COLO668 (cell line): ENCODE measurements around the gene FBXL14.
A peak's percentile ranks its signal among the peaks of the same experiment; 100 is the strongest.
"Not testable (repeated sequence)": the region's sequence is repeated elsewhere in the genome, so short reads cannot be mapped to it uniquely, and the experiment has no call there.

Experiments used
- DNase-seq: peaks from one replicate; lab custom pipeline; 2025; ENCODE audit not compliant: unreplicated experiment; lab: John Stamatoyannopoulos, UW

FBXL14 gene

DNA sequence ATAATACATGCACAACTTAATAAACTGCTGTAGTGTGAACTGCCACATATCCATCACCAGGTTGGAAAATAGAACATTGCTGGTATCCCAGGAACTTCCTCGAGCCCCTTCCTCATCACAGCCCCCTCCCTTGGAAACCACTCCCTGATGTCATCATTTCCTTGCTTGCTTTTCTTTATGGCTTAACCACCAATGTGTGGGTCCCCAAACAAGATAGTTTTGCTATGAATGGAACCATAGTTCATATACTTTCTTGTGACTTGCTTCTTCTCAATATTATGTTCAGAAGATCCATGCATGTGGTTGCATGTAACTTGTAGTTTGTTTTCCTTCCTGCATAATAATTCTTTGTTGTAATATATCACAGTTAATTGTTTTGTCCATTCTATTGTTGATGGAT, 25.7 kb upstream of the FBXL14 start:
- DNase-seq, result no peak

DNA sequence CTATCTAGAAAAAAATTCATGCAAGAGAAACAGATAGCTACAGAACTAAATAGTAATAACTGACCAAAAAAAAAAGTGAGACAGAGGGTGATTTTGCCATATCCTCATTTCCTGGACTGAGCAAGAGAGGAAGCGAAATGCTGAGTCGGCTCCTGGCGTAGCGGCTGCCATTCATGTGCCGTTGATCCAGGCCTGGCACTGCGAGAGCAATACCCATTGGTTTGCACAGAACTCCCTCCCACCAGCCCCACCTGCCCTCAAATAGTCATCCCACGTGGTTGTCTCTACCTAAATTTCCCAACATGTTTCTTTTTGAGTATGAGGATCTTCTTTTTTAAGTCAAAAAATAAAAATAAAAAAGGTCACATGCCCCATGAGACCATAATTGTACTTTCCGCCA, 25.2 kb upstream of the FBXL14 start:
- DNase-seq, result no peak

DNA sequence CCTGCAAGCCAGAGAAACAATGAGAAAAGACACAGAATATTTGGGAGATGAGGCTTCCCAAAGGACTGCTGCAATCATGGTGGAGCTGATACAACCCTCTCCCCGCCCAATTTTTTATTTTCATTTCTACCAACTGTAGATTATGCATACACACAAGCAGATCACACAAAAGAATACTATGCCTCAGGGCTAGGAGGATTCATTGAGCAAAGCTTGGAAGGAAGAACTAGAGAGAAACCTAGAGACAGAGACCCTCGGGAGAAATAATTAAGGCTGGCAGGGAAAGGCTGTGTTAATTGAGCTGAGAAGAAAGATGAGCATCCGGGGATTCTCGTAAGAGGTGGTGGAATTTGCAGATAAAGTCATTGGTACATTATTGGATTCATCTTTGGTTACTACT, 24.8 kb upstream of the FBXL14 start:
- no peak for DNase-seq

- DNase-seq, result no peak
Observed at GRCh38 chr12:1618489-1618888, 24.1 kb upstream of the FBXL14 start.

- no peak for DNase-seq
Observed at GRCh38 chr12:1616233-1617066, 22.1 kb upstream of the FBXL14 start.

DNA sequence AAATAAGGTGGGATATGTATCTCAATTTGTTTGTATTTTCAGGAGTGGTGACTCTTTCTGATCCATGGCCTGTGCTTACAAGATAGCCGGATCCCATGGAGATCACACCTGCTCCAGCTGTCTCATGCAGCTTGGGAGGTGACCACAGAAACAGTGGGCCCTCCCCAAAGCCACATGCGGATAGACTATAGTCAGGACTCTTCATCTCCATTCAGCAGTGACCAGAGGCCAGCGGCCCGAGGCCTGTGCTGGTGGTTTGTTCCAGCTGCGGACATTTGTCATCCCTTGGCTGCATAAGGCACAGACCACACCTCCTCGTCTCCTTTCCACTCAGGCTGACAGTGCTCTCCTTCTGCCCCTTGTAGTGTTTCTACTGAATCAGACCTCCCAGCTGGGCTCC, 20.0 kb upstream of the FBXL14 start:
- no peak for DNase-seq

- no peak for DNase-seq
Observed at GRCh38 chr12:1613860-1614259, 19.5 kb upstream of the FBXL14 start.

DNA sequence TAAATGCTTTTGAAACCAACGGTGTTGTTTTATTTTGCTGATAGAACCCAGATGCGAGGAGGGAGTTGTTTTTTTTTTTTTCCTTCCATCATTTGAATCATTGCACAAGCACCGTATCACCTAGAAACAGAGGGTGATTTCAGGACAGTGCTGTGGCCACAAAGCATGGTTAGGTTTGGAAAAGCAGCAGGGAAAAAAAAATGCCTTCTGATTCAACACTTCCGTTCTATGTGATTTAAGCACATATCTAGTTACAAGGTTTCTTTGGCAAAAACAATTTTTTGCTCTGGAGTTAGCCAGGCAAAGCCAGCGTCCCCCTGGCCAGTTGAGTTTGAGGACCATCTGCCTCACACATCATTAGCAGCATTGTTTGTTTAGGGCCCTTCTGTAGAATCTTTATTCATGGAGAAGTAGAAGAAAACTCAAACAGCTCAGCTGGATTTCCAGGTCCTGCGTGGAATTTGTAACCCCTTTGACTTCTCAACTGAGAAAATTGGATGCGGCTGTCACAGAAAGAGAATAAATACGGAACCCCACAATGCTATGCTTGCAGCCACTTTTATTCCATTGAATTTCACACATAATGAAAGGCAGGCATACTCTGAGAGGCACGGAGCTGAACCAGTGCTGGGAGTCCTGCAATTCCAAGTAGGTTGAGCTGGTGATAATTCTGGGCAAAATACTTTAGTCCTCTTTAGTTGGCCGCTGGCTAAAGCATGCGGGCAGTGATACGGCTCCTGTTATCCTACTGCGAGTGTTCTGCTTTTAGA, 17.6 kb upstream of the FBXL14 start:
- no peak for DNase-seq

- DNase-seq, result no peak
Observed at GRCh38 chr12:1610072-1610643, 15.8 kb upstream of the FBXL14 start.

DNA sequence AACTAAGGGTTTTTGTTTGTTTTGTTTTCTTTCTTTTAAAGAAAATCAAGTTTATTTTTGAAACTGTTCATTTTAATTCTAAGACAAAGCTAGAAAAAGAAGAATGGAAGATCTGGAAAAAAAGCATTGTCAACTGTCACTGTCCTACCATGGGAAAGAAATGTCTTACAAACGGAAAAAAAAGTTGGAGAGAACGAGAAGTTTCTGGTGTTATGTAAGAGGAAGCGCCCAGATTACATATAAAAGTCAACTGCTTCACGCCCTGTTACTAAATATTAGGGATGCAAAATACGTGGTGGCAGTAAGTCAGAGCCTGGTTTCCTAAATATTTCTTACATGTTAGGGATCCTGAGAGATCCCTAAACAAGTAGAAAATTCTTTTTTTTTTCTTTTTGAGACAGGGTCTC, 14.3 kb upstream of the FBXL14 start:
- no peak for DNase-seq

DNA sequence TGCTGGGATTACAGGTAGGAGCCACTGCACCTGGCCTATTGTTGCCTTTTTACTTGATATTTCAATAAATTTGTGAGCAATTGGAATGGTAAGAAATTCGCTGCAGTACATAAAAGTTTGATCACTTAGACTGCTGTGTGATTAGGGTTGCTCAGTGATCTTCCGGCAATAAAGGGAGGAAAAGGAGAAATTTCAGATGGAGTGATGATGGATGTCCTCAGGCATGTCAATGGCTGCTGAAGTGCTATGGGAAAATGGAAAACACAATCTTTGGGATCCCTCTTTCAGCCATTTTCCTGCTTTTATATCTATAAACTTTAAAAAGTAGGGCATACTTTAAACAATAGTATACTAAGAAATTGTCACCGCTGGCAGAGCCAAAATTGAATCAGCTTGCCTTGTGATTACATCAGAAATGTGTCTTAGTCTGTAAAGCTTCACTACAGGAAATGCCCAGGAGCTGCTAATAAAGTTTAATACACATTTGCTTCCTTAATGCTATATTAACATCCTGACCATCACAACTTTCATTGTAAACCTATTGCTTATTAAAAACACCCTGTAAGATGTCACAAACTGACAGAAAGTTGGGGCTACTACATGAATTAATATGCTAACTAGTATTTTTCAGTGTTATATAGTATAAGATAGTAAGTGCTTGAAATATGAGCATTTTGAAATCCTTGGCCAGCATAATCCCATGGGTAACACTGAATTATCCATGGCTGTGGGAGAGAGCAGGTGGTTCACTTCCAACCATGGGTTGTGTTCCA, 13.7 kb upstream of the FBXL14 start:
- DNase-seq, result no peak

- peak; percentile 95 for DNase-seq
Observed at GRCh38 chr12:1606021-1606622, 11.7 kb upstream of the FBXL14 start.

GRCh38 chr12:1605129-1606020, 11.0 kb upstream of the FBXL14 start:
- DNase-seq, result peak; percentile 81

DNA sequence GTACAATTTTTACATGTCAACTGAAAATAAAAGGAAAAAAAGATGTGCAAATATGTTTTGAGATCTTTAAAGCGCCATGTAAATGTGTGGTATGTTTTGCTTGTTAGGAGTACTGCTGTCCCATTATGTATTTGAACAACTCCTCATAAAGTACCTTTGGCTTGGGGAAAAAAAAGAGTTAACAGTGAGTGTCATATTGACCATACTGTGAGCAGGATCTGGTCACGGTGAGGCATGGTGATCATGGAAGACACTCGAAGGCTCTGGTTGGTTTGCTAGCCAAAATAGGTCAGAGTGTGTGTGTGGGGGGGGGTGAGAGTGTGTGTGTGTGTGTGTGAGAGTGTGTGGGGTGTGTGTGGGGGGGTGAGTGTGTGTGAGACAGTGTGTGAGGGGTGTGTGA, 10.1 kb upstream of the FBXL14 start:
- DNase-seq, result no peak

DNA sequence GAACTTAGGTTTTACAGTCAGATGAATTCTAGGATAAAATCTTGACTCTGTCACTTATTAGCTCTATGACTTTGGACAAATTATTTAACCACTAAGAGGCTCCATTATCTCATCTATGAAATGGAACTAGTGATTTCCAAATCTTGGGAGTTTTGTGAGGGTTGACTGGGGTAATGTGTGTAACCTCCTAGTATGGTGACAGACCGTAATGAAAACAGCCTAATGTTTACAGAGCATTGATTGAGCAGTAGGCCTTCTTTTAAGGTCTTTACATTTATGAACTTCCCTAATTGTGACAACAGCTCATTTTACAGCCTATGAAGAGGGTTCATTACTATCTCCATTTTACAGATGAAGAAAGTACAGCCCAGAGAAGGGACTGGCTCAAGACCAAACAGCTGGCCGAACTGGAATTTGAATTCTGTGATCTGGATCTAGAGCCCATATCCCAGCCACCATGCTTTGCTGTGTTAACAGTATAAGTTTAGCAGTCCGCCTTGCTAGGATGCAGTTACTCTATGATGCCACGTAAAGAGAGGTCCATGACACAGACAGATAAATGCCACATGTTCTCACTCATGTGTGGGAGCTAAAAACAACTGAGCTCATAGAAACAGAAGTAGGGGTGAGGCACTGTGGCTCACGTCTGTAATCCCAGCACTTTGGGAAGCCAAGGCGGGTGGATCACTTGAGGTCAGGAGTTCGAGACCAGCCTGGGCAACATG, 9.1 kb upstream of the FBXL14 start:
- DNase-seq, result no peak

DNA sequence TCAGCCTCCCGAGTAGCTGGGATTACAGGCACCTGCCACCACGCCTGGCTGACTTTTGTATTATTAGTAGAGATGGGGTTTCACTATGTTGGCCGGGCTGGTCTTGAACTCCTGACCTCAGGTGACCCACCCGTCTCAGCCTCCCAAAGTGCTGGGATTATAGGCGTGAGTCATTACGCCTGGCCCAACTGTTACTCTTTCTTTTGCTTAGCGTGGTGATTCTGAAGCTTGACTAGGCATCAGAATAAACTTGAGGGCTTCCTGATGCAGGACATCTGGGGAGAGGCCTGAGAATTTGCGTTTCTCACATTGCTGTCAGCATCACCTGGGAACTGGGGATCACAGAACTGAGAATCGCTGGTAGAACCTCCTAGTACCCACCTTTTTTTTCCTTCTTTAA, 8.3 kb upstream of the FBXL14 start:
- DNase-seq, result not testable (repeated sequence)

GRCh38 chr12:1598757-1599156, 4.4 kb upstream of the FBXL14 start:
- no peak for DNase-seq

GRCh38 chr12:1595690-1596347, 1.4 kb upstream of the FBXL14 start:
- no peak for DNase-seq
